Stimulated activated CD4-positive, alpha-beta T cell treated with anti-CD3 and anti-CD28 coated beads, TNF-alpha, amount 100 ng/mL, for 1 hour (primary cell): Measurements from ENCODE around the gene ZYG11A.

Experiments used
- DNase-seq, 3 donors: peaks; one replicate each; pipeline ENCODE4 v3.0.0-alpha.2; 2020; ENCODE audit warnings: low read depth in 3 of 3, low spot score in 1 of 3

Gene ZYG11A

DNA sequence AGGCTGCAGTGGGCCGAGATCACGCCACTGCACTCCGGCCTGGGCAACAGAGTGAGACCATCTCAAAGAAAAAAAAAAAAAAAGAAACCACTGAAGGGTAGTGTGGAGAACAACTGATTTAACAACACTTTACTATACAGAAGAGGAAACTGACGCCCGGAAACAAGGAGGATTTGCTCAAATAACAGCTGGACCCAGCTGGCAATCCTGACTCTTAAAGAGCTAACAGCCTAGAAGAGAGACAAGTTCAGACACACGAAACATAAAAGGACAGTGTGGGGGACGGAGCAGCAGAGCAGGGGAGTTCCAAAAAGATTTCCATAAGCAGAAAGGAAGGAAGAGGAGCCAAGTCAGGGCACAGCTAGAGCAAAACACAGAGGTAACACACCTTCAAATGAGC is 74.6 kb downstream of the ZYG11A start:
- DNase-seq: no peak

DNA sequence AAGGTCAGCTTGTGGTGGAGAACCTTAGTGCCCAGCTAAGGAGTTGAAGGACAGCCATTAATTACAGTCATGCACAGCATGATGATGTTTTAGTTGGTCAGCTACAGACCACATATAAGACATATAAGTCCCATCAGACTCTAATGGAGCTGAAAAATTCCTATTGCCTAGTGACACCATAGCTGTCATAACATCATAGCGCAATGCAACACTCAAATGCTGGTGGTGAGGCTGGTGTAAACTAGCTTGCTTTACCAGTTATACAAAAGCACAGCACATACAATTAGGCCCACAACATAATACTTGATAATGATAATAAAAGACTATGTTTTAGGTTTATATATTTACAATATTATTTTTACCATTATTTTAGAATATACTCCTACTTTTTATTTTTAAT is 75.0 kb downstream of the ZYG11A start:
- DNase-seq: no peak

DNA sequence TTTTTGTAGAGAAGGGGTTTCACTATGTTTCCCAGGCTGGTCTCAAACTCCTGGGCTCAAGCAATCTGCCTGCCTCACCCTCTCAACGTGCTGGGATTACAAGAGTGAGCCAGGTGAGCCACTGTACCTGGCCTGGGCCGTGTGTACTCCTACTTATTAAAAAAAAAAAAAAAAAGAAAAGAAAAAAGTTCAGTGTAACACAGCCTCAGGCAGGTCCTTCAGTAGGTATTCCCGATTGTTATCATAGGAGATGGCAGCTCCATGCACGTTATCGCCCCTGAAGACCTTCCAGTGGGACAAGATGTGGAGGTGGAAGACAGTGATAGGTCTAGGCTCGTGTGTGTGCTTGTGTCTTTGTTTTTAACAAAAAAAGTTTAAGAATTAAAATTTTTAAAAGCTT is 75.6 kb downstream of the ZYG11A start:
- no peak for DNase-seq

DNA sequence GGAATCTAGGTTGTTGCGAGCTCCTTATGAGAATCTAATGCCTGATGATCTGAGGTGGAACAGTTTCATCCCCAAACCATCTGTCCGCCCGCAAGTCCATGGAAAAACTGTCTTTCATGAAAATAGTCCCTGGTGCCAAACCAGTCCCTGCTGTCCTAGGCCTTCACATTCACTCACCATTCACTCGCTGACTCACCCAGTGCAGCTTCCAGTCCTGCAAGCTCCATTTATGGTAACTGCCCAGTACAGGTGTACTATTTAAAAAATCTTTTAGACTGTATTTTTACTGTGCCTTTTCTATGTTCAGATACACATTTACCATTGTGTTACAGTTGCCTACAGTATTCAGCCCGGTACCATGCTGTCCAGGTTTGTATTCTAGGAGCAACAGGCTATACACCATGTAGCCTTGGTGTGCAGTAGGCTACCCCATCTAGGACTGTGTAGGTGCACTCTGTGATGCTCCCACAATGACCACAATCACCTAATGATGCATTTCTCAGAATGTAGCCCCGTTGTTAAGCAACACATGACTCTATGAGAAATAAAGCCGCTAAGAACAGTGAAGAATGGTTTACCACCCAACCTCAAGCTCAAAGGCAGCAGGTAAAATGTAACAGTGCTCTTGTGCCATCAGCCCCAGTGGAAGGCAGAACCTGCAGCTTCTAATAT is 76.6 kb downstream of the ZYG11A start:
- no peak for DNase-seq

DNA sequence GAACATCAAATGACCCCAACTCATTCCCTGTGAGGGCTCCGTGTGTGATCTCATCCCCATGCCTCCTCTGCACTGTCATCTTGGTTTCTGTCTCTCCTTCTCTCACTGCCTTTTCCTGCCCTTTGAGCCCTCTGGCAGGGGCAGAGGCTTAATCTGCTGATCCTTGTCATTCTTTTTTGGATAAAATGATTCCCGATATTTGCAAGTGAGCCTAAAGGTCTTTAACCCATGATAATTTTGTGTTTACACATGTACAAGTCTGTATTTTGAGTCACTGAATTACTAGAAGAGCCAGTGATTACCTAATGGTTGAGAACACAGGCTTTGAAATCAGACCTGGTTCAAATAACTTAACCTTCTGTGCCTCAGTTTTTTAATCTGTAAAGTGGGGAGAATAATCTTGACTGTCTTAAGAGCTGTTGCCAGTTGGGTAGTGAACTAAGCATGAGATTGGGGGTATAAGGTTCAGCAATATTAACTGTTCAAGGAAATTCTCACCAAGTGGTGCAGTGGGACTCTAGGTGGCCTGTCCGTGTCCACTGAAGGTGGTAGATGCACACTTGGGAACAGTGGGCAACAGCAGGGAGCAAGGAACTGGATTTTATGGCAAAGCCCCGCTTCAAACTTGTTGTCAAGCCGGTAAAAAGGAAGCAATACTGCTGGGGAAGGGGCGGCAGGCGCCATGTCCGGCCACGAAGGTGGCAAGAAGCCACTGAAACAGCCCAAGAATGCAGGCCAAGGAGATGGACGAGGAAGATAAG is 77.3 kb downstream of the ZYG11A start:
- no peak for DNase-seq

DNA sequence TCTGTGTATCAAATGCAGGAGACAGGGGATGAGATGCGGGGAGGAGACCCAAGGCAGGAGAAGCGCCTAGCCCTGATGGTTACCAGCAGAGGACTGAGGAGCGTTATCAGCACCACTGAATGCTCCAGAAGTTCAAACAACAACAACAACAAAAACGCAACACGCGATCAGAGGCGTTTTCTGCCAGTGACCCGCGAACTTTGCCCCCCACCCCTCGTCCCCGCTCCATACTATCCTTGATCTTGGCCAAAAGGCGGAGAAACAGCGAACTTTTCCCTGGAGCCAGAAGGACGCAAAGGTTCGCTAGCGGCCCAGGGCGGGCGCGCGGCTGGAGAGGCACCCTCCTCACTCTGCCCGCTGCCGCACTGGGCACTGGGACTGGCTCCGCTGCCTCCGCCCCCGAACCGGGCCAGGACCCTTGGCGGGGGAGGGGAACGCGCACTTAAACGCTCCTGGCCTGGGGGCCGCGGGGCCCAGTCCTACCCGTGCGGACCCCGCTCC is 78.3 kb downstream of the ZYG11A start:
- DNase-seq: no peak

DNA sequence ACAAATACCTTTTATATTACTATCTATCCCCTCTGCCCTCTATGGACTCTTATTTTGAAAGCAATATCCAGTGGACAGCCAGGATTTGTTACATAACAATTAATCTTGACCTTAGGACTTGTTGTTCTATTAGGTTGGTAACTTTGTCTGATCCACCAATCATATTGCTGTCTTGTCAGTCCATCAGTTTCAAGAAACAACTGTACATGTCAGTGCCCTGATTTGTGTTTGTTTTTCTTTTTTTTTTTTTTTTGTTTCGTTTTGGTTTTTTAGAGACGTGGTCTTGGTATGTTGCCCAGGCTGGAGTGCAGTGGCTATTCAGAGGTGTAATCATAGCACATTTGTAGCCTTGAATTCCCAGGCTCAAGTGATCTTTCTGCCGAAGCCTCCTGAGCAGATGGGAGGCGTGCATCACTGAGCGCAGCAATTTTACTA is 83.0 kb downstream of the ZYG11A start:
- DNase-seq: no peak

DNA sequence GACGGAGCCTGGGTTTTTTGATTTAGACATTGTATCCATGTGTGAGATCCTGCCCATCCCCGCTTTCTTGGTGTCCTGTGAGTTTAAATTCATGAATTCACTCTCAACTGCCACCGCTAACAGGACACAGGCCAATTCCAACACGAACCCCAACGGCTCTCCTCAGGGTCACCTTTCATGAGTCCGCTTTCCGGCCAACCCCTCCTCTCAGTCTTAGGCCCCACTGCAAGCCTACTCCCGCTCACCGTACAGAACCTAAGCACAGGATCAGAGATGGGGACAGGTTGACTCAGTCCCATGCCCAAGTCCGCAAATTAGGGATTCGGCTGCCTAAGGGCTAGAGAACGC is 84.3 kb downstream of the ZYG11A start:
- DNase-seq: no peak

DNA sequence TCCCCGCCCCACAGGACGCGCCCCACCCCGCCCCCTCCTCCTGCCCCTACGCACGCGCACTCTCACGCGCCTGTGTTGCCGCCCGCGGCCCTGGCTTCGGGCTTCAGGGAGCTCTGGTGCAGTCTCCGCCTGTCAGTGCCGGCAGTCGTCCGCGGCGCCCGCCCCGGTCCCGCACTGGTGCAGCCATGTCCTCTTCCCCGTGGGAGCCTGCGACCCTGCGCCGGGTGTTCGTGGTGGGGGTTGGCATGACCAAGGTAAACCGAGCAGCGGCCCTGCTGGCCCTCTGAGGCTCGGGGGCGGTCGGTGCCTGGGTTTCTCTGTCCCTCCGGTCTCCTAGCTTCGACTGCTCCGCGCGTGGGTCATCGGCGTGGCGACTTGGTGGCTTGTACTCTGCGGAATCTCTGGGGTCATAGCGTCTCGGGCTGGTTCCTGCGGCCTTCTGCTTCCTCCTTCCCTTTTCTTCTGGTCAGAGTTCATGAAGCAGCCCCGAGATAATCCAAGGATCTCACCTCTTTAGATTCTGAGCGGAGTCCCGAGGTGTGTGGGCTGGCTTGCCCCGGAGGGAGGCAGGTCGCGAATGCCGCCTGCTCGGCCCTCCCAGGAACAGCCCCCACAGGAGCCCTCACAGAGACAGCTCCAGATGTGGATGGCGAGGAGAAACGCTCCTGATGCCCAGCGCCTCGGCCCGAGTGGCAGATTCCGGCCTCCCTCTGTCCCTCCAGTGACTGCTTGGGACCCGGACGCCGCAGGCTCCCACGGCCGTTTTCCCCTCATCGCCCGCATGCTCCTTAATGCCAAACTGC is 84.9 kb downstream of the ZYG11A start, which contains the start of gene SCP2:
Gene SCP2, plus strand, starts transcription at position 65 of the 803 bp plus-strand sequence. Its CDS starts 121 bp downstream, at position 186.
- peak; percentile 43 to 70 (median 69) for DNase-seq

DNA sequence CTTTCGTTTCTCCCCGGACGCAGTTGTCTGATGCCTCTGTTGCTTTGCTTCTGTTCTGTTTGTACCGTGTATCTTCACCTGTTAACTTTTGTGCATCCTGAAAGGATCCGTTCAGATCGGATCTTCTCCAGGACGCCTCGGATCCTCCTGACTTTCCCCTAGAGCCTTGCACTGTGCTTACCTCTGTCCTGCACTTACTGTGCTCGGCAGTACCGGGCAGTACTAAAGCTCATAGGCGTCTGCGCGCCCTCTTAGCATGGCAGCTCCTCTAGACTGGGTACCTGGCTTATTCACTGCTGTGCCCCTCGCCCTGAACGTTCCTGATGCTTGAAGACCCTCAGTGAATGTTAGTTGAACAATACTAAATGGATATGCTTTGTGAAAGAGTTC is 85.5 kb downstream of the ZYG11A start:
- no peak for DNase-seq

DNA sequence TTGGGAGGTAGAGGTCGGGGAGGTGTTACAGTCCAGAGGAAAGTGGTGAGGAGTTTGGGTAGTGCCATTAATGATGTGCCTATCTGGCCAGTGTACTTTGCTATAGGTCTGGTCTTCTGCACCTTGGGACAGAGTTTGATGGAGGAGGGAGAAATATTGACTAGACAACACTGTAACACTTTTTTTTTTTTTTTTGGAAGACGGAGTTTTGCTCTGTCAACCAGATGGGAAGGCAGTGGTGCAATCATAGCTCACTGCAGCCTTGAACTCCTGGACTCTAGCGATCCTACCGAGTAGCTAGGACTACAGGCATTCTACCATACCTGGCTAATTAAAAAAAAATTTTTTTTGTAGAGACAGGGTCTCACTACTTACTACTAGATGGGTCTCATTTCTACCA is 86.5 kb downstream of the ZYG11A start:
- DNase-seq: no peak

DNA sequence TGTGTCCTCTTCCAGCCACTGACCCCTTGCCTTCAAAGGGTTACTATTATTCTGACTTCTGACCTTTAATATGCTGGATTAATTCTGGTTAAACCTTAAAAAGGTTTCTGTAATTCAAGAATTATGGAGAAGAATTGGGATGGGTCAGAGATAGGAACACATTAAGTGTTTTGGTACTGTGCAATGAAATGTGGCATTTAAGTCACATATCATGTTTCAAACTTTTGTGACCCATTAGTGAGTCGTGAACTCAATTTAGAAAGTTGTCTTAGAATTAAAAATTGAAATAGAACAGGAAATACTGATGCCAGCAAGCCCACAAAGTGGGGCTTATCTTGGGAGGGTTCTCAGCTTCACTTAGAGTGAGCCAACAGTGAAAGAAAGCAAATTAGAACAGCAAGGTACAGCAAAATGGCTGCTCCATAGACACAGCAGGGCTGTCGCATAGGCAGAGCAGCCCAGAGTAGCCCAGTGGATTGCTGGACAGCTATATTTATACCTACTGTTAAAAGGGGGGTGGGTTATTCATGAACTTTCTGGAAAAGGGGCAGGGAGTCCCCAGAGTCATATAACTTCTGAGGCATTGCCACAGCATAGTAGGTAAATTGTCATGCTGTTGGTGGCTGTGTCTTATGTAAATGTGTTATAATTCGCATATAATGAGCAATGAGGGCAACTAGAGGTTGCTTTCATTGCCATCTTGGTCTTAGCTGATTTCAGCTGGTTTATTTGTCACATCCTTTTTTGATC is 95.0 kb downstream of the ZYG11A start:
- DNase-seq: no peak

DNA sequence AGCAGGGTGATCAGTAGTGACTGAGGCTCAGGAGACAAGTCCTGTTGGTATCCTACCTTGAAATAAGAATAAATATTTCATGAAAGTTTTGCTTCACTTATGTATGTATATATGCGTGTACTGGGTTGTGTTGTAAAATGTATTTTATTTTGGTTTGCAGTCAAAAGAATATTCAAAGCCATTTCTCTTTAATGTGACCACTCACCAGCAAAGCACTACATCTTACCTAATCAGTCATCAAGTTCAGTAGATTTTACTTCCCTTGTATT is 95.6 kb downstream of the ZYG11A start:
- no peak for DNase-seq

DNA sequence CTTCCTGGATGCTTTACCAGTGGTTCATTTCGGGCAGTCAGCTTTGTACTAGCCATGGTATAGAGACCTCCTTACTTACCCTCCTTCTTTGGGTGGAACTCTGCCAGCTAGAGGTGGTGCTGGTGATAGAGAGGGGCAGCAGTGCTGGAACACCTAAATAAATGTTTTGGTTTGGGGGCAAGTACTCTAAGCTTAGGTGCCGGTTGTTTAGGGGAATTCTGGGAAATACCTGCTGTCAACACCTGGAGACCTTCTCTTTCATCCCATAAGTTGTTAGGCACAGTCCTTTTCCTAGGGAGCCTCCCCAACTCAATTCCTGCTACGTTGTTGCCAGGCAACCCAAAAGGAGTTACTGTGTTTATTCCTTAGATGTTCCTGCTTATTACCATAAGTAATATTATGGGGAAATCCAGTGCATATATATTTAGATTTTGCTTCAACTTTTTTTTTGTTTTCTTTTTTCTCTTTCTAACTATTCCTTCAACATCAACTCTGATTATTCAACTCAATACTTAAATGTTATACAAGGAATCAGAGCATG is 101.4 kb downstream of the ZYG11A start:
- DNase-seq: no peak

DNA sequence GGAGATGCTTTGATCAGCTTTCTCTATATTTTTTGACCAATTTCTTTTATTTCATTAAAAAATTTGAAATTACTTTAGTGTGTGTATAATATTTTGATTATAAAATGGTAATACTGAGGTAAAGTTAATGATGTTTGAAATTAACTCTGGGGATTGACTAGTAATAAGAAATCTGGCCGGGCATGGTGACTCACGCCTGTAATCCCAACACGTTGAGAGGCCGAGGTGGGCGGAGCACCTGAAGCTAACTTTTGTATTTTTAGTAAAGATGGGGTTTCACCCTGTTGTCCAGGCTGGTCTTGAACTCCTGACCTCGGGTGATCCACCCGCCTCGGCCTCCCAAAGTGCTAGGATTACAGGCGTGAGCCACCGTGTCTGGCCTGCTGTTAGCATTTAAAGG is 102.0 kb downstream of the ZYG11A start:
- DNase-seq: no peak
